ENCODE measurements around the gene EPS15. TPM values are rescaled to one million over a fixed set of nuclear protein-coding genes. Genes with fewer than 3 reads are reported as not detected.

EPS15 gene
- total and polyA plus RNA-seq, 2 of the 8 experiments (the other 6 are each of a cell fraction or from before 2014, with no cell fraction given): 15.9 to 57.2 TPM

GRCh38 chr1:51392241-51392640 lies 126.8 kb downstream of the EPS15 start:
- H4K5ac ChIP-seq (ENCODE audit: insufficient read length, low read depth, low read length): no peak overlapping the region
- no peak overlapping the region for H3K4ac ChIP-seq (replicated peaks; ENCODE audit: insufficient read length, low read depth, low read length)
- no peak overlapping the region for H3K18ac ChIP-seq (ENCODE audit: extremely low read depth, low read length)
- H4K91ac ChIP-seq (replicated peaks; ENCODE audit: insufficient read length, low read length): no peak overlapping the region
- no peak overlapping the region for H2BK15ac ChIP-seq (ENCODE audit: low read length)
- no peaks in the 10 kb centered on the region for H3K9me3 ChIP-seq (ENCODE audit: insufficient read depth in 2 of 2, low read depth in 1 of 2, low read length in 1 of 2)
- H3K23me2 ChIP-seq (ENCODE audit: low read depth, low read length): no peaks in the 10 kb centered on the region
- FAIRE-seq (no peak), DNase-seq (ENCODE audit: low read depth in 1 of 2, low spot score in 2 of 2) (no peak)
- no peak overlapping the region for H2BK5ac ChIP-seq (ENCODE audit: low read depth, low read length)
- no peak overlapping the region for H3K9ac ChIP-seq (replicated peaks in 1 of 4; ENCODE audit: extremely low read depth in 1 of 4, low read depth in 3 of 4, low read length in 3 of 4)
- H2BK120ac ChIP-seq (replicated peaks; ENCODE audit: low read depth, low read length): no peak overlapping the region
- no peak overlapping the region for H3K4me3 ChIP-seq (ENCODE audit: extremely low read depth in 1 of 4, insufficient read depth in 2 of 4, low read depth in 3 of 4, low read length in 4 of 4)
- no peaks in the 10 kb centered on the region for H3K79me2 ChIP-seq (ENCODE audit: control insufficient read depth in 1 of 2, insufficient read depth in 2 of 2, low read length in 2 of 2)
- POLR2A ChIA-PET (ENCODE audit: partially characterized antibody): interaction anchor here (1.1 kb wide), 1 partner anchor 19 kb away, joined by 3 read pairs; no protein-coding TSS in a partner anchor
- no peak overlapping the region for H3K27ac ChIP-seq (ENCODE audit: low read depth, low read length)
- H3K4me2 ChIP-seq (ENCODE audit: insufficient read depth in 1 of 2, low read depth in 2 of 2, low read length in 2 of 2): no peak overlapping the region
- H4K20me1 ChIP-seq (replicated peaks in 1 of 2; ENCODE audit: control insufficient read depth in 1 of 2, insufficient read depth in 2 of 2, low read length in 2 of 2): no peaks in the 10 kb centered on the region
- H2BK20ac ChIP-seq (ENCODE audit: low read length): no peak overlapping the region
- no peaks in the 10 kb centered on the region for H3K4me1 ChIP-seq (replicated peaks in 1 of 4; ENCODE audit: control insufficient read depth in 3 of 4, insufficient read depth in 4 of 4, low read length in 3 of 4)
- H3K23ac ChIP-seq (ENCODE audit: insufficient read length): no peak overlapping the region
- no peak overlapping the region for H3K14ac ChIP-seq (ENCODE audit: insufficient read length)
- no peak overlapping the region for H2AK5ac ChIP-seq (ENCODE audit: low read depth, low read length)
- H3K36me3 ChIP-seq (ENCODE audit: control insufficient read depth in 2 of 4, insufficient read depth in 4 of 4, low read length in 3 of 4): peaks cover 0 to 27% (median 2%) of the 10 kb centered on the region in 4 experiments; a peak in 3 of 8 replicates
- no peak overlapping the region for H4K8ac ChIP-seq (ENCODE audit: extremely low read depth, insufficient read depth, low read length)
- H3K27me3 ChIP-seq (replicated peaks in 1 of 4; ENCODE audit: control insufficient read depth in 3 of 4, extremely low read depth in 1 of 4, insufficient read depth in 3 of 4, low read length in 3 of 4): no peaks in the 10 kb centered on the region
- H2BK12ac ChIP-seq (ENCODE audit: low read depth, low read length): no peak overlapping the region
- no peaks in the 10 kb centered on the region for H3K79me1 ChIP-seq (ENCODE audit: low read depth, low read length)
- CTCF ChIA-PET (ENCODE audit: partially characterized antibody): no interaction called here
- no peak overlapping the region for H2AFZ ChIP-seq (ENCODE audit: low read length)
- no peak overlapping the region for H3K56ac ChIP-seq (replicated peaks; ENCODE audit: insufficient read length, low read depth, low read length)
- 93% methylated on average over 1 of the region's 1 CpG; no CpG with 5 or more reads in 1 of the 2 experiments for WGBS, 2 experiments (ENCODE audit: extremely low coverage in 1 of 2, insufficient coverage in 1 of 2, insufficient read length in 1 of 2, insufficient replicate concordance in 2 of 2, low coverage in 1 of 2, low lambda C conversion rate in 2 of 2, missing lambda C conversion rate in 1 of 2)
- TF ChIP-seq GTF2F1 (IDR thresholded peaks at IDR 0.05; ENCODE audit: borderline replicate concordance, low read depth, low read length) (no peak), KDM1A (IDR thresholded peaks at IDR 0.05; ENCODE audit: borderline replicate concordance, low read length) (no peak), BCL11A (IDR thresholded peaks at IDR 0.05; ENCODE audit: low read depth in 2 of 2, low read length in 2 of 2) (no peak), TAF7 (optimal IDR thresholded peaks at IDR 0.05; ENCODE audit: borderline replicate concordance, low read depth, low read length) (no peak), SP4 (IDR thresholded peaks at IDR 0.05; ENCODE audit: low read length) (no peak), KDM5A (IDR thresholded peaks at IDR 0.05; ENCODE audit: low read length) (no peak), ATF3 (IDR thresholded peaks at IDR 0.05; ENCODE audit: insufficient read depth, low read depth, low read length) (no peak), MAFK (IDR thresholded peaks at IDR 0.05; ENCODE audit: low read depth, low read length) (no peak), JUN (IDR thresholded peaks at IDR 0.05; ENCODE audit: low read depth, low read length) (no peak), RBBP5 (IDR thresholded peaks at IDR 0.05; ENCODE audit: borderline replicate concordance, low read depth, low read length) (no peak), TCF12 (IDR thresholded peaks at IDR 0.05; ENCODE audit: low read depth, low read length) (no peak), SP2 (IDR thresholded peaks at IDR 0.05; ENCODE audit: low read length) (no peak), TEAD4 (IDR thresholded peaks at IDR 0.05; ENCODE audit: low read depth, low read length) (no peak), KDM4A (IDR thresholded peaks at IDR 0.05; ENCODE audit: low read depth, low read length, severe bottlenecking) (no peak), YY1 (IDR thresholded peaks at IDR 0.05; ENCODE audit: low read depth, low read length) (no peak), SIRT6 (IDR thresholded peaks at IDR 0.05; ENCODE audit: low read length) (no peak)

All from H1 (cell line).